Right lobe of liver (tissue), 6 donors: ENCODE measurements around the gene DDB1. TPM values are rescaled to one million over a fixed set of nuclear protein-coding genes. Genes with fewer than 3 reads are reported as not detected.

ENCODE experiments used
- ATAC-seq, 4 donors: fragments of 200-7000 bp; cut with Tn5 transposase; one replicate each; pipeline ENCODE4 v1.9.1; 2020; ENCODE audit warnings: mild to moderate bottlenecking in 4 of 4, moderate library complexity in 4 of 4
- DNase-seq, 3 donors: peaks; one replicate each; pipeline ENCODE4 v3.0.0-alpha.2; 2020
- H3K27ac ChIP-seq, 3 donors: fragments of 200-600 bp; one replicate each; pipeline ENCODE4 v1.8.0; 2022
- H3K27me3 ChIP-seq, 2 donors: fragments of 200-600 bp; one replicate each; pipeline ENCODE4 v1.8.0; 2022
- H3K36me3 ChIP-seq, 4 donors: fragments of 200-600 bp; sonication (generic) in 1 of 4; one replicate each; pipeline versions ENCODE4 v1.5.1 to v1.8.0; 2017 to 2022; ENCODE audit warnings: control low read depth in 1 of 4
- H3K4me1 ChIP-seq, 4 donors: fragments of 200-600 bp; sonication (generic) in 1 of 4; one replicate each; pipeline versions ENCODE4 v1.5.1 to v1.8.0; 2017 to 2022; ENCODE audit warnings: control low read depth in 1 of 4
- H3K4me3 ChIP-seq, 3 donors: fragments of 200-600 bp; one replicate each; pipeline ENCODE4 v1.8.0; 2022
- H3K9me3 ChIP-seq, 4 donors: fragments of 200-600 bp; sonication (generic) in 1 of 4; one replicate each; pipeline versions ENCODE4 v1.5.1 to v1.8.0; 2017 to 2022; ENCODE audit warnings: control low read depth in 1 of 4
- CTCF ChIP-seq, 4 donors: fragments of 200-600 bp in 3 of 4; fragments of 450-650 bp in 1 of 4; IDR thresholded peaks; one replicate each; pipeline versions ENCODE4 v1.5.1 to v1.8.0; 2016 to 2022; ENCODE audit warnings: antibody characterized with exemption in 4 of 4, mild to moderate bottlenecking in 2 of 4
- POLR2A ChIP-seq: fragments of 450-650 bp; IDR thresholded peaks from one replicate; pipeline ENCODE4 v1.6.1; 2017; ENCODE audit warnings: antibody characterized with exemption, mild to moderate bottlenecking
- WGBS: methylation state at CpG from one replicate; pipeline ENCODE4 v1.1.6; 2018; ENCODE audit warnings: low coverage, low lambda C conversion rate; ENCODE audit not compliant: insufficient coverage; ENCODE audit errors: missing lambda C conversion rate; 5-methylcytosine and 5-hydroxymethylcytosine counted together
- intact Hi-C, 2 donors: fragments of 100-400 bp; cut with DNase I; formaldehyde crosslinking; loops; one replicate each; pipeline versions ENCODE4 v1.11.2 to v1.14.1; 2022
- total RNA-seq, 6 experiments: library from RNA; depleted of rRNA in 2 of 6; stranded (reverse); fragments of >200 nt in 2 of 6; fragmentation: NEBNext Ultra II Directional in 3 of 6; extraction: Animal tissue kit (Norgen Biotek cat#: 25700) in 3 of 6; gene quantifications; one replicate each; pipeline versions ENCODE4 v1.1.0 to v1.2.4, GENCODE V29; 2016 to 2023
- donor health status: DM: no; HTN: yes; CAD: no.
- donor health status: DM: no; HTN: no; CAD: no.
- donor health status: DM: no; HTN: no; CAD: no.
- donor health status: DM: no; HTN: yes; CAD: no.
- donor health status: DM: no; HTN: yes; CAD: no.

DDB1 gene
- total RNA-seq, 6 experiments from 2014 or later: 70.9 to 94.5 (median 83.9) TPM

GRCh38 chr11:61340979-61341378 lies 8.1 kb upstream of the DDB1 start:
- ATAC-seq (no peak), DNase-seq (no peak)
- peaks cover 0 to 8% (median 3%) of the 10 kb centered on the region in 4 donors for H3K4me1 ChIP-seq
- intact Hi-C loops: no loop called here
- H3K27ac ChIP-seq: no peak overlapping the region
- no peak for TF ChIP-seq POLR2A
- TF ChIP-seq CTCF (IDR thresholded peaks at IDR 0.05): no peak
- peaks cover 0 to 51% (median 24%) of the 10 kb centered on the region in 4 donors for H3K36me3 ChIP-seq
- H3K9me3 ChIP-seq: no peaks in the 10 kb centered on the region
- H3K27me3 ChIP-seq: no peaks in the 10 kb centered on the region
- no peak overlapping the region for H3K4me3 ChIP-seq
- 90% methylated on average over 2 of the region's 2 CpGs for WGBS

GRCh38 chr11:61339490-61339878 lies 6.6 kb upstream of the DDB1 start:
- intact Hi-C loops: loop anchor here (5.0 kb wide), 2 partner anchors 43 to 48 kb away; no protein-coding TSS in a partner anchor
- DNase-seq (no peak), ATAC-seq (no peak)
- Histone ChIP-seq H3K27ac (no peak overlapping the region), H3K9me3 (no peaks in the 10 kb centered on the region), H3K4me1 (peaks cover 0 to 18% (median 7%) of the 10 kb centered on the region in 4 donors), H3K4me3 (no peak overlapping the region), H3K36me3 (peaks cover 0 to 51% (median 24%) of the 10 kb centered on the region in 4 donors), H3K27me3 (no peaks in the 10 kb centered on the region)
- no peak for TF ChIP-seq POLR2A
- no peak for TF ChIP-seq CTCF (IDR thresholded peaks at IDR 0.05)
- 67% methylated on average over 3 of the region's 4 CpGs for WGBS

GRCh38 chr11:61338783-61339489 lies 6.0 kb upstream of the DDB1 start:
- Histone ChIP-seq H3K27me3 (no peaks in the 10 kb centered on the region), H3K4me3 (no peak overlapping the region), H3K27ac (no peak overlapping the region), H3K9me3 (no peaks in the 10 kb centered on the region), H3K36me3 (peaks cover 0 to 49% (median 22%) of the 10 kb centered on the region in 4 donors), H3K4me1 (peaks cover 0 to 24% (median 8%) of the 10 kb centered on the region in 4 donors)
- DNase-seq (no peak), ATAC-seq (no peak)
- no peak for TF ChIP-seq POLR2A
- TF ChIP-seq CTCF (IDR thresholded peaks at IDR 0.05): no peak
- intact Hi-C loops: loop anchor here (5.0 kb wide), 2 partner anchors 43 to 48 kb away; no protein-coding TSS in a partner anchor
- WGBS: 60% methylated on average over 1 of the region's 26 CpGs

- ATAC-seq: no peak
- H3K9me3 ChIP-seq: no peaks in the 10 kb centered on the region
- peaks cover 0 to 40% (median 17%) of the 10 kb centered on the region in 4 donors for H3K36me3 ChIP-seq
- WGBS: 75% methylated on average over 4 of the region's 15 CpGs
- intact Hi-C loops: loop anchor here (5.0 kb wide), 2 partner anchors 44 to 49 kb away; no protein-coding TSS in a partner anchor
- H3K4me1 ChIP-seq: peaks cover 0 to 28% (median 10%) of the 10 kb centered on the region in 4 donors
- H3K27me3 ChIP-seq: no peaks in the 10 kb centered on the region
- no peak overlapping the region for H3K4me3 ChIP-seq
- H3K27ac ChIP-seq: no peak overlapping the region
- no peak for TF ChIP-seq POLR2A
- TF ChIP-seq CTCF (IDR thresholded peaks at IDR 0.05): no peak
- DNase-seq: no peak
Observed at GRCh38 chr11:61337706-61338470, 5.0 kb upstream of the DDB1 start.
